T-cell (primary cell): Measurements from ENCODE around the gene CYFIP1. TPM values are rescaled to one million over a fixed set of nuclear protein-coding genes. Genes with fewer than 3 reads are reported as not detected.
"Not testable (repeated sequence)": the region's sequence is repeated elsewhere in the genome, so short reads cannot be mapped to it uniquely, and the experiment has no call there.

Experiments used
- ATAC-seq, 4 experiments: fragments of 200-7000 bp in 3 of 4; fragments of 150-1000 bp in 1 of 4; cut with Tn5 transposase; replicated peaks in 1 of 4; 1 replicate in 3 of 4; 2 replicates in 1 of 4; pipeline ENCODE4 v1.10.0; 2021; ENCODE audit warnings: moderate library complexity in 3 of 4, mild to moderate bottlenecking in 2 of 4, moderate number of reproducible peaks in 1 of 4
- CTCF ChIA-PET, 2 donors: fragments of 300-600 bp; sonication (Branson Sonifier 250); formaldehyde crosslinking; loops; one replicate each; lab custom pipeline; 2022; ENCODE audit warnings: antibody characterized with exemption in 2 of 2; lab: Charles Lee
- POLR2A ChIA-PET, 2 donors: fragments of 300-600 bp; sonication (Branson Sonifier 250); formaldehyde crosslinking; loops; one replicate each; lab custom pipeline; 2022; ENCODE audit warnings: antibody characterized with exemption in 2 of 2; lab: Charles Lee
- DNase-seq, 35 experiments: peaks; one replicate each; pipeline versions ENCODE4 v3.0.0 to v3.0.0-alpha.2; 2013 to 2023
- H3K27ac ChIP-seq: one replicate; pipeline ENCODE4 v1.5.1; 2013; ENCODE audit warnings: low read length
- H3K27me3 ChIP-seq, 2 experiments: replicated peaks in 1 of 2; 1 replicate in 1 of 2; 2 replicates in 1 of 2; pipeline versions ENCODE4 v1.6.1 to v1.7.0; 2013; ENCODE audit warnings: low read length in 1 of 2, mixed read lengths in 1 of 2; ENCODE audit not compliant: control insufficient read depth in 2 of 2, insufficient read depth in 2 of 2; ENCODE audit errors: extremely low read depth in 1 of 2
- H3K36me3 ChIP-seq, 2 donors: 1 replicate in 1 of 2; 2 replicates in 1 of 2; pipeline versions ENCODE4 v1.6.1 to v1.7.0; 2013; ENCODE audit warnings: low read length in 1 of 2; ENCODE audit not compliant: control insufficient read depth in 2 of 2, insufficient read depth in 1 of 2; ENCODE audit errors: extremely low read depth in 1 of 2
- H3K4me1 ChIP-seq, 2 experiments: 1 replicate in 1 of 2; 2 replicates in 1 of 2; pipeline versions ENCODE4 v1.6.1 to v1.7.0; 2013; ENCODE audit warnings: low read length in 2 of 2, mixed read lengths in 1 of 2; ENCODE audit not compliant: insufficient read depth in 2 of 2, control insufficient read depth in 1 of 2; ENCODE audit errors: extremely low read depth in 1 of 2
- H3K4me3 ChIP-seq, 2 donors: 1 replicate in 1 of 2; 2 replicates in 1 of 2; pipeline versions ENCODE4 v1.5.1 to v1.7.0; 2013; ENCODE audit warnings: mild to moderate bottlenecking in 2 of 2, low read length in 1 of 2, moderate library complexity in 1 of 2; ENCODE audit not compliant: control insufficient read depth in 1 of 2; ENCODE audit errors: extremely low read depth in 1 of 2
- H3K9me3 ChIP-seq: 2 replicates; pipeline ENCODE4 v1.7.0; 2013
- H3K27ac Mint-ChIP-seq, 2 donors: one replicate each; pipeline ENCODE4 v1.8.0; 2020 to 2021; ENCODE audit warnings: mild to moderate bottlenecking in 2 of 2, mixed read lengths in 2 of 2
- H3K27me3 Mint-ChIP-seq, 2 donors: one replicate each; pipeline ENCODE4 v1.8.0; 2021 to 2022; ENCODE audit warnings: mixed read lengths in 2 of 2
- H3K36me3 Mint-ChIP-seq: one replicate; pipeline ENCODE4 v1.8.0; 2021; ENCODE audit warnings: mixed read lengths
- H3K4me1 Mint-ChIP-seq, 3 donors: one replicate each; pipeline ENCODE4 v1.8.0; 2020 to 2022; ENCODE audit warnings: mixed read lengths in 3 of 3, mild to moderate bottlenecking in 1 of 3
- H3K4me3 Mint-ChIP-seq, 3 donors: one replicate each; pipeline ENCODE4 v1.8.0; 2020 to 2022; ENCODE audit warnings: mild to moderate bottlenecking in 3 of 3, mixed read lengths in 3 of 3, moderate library complexity in 3 of 3
- H3K9me3 Mint-ChIP-seq, 3 donors: one replicate each; pipeline ENCODE4 v1.8.0; 2020 to 2022; ENCODE audit warnings: mixed read lengths in 3 of 3
- WGBS: methylation state at CpG from one replicate; pipeline ENCODE4 v1.1.5; 2013; ENCODE audit warnings: missing lambda C conversion rate; ENCODE audit not compliant: insufficient coverage; 5-methylcytosine and 5-hydroxymethylcytosine counted together
- total RNA-seq, 35 experiments: library from RNA in 6 of 35; stranded (reverse) in 6 of 35; fragments of 120-200 nt in 1 of 35; gene quantifications; one replicate each; pipeline versions ENCODE4 v1.2.1 to v1.2.4 and lab custom pipeline; 2013 to 2026

Gene CYFIP1
- total RNA-seq, 5 donors from 2014 or later (not counting 1 experiment from before 2014, with no cell fraction given), result 3.8 to 10.2 (median 7.9) TPM

DNA sequence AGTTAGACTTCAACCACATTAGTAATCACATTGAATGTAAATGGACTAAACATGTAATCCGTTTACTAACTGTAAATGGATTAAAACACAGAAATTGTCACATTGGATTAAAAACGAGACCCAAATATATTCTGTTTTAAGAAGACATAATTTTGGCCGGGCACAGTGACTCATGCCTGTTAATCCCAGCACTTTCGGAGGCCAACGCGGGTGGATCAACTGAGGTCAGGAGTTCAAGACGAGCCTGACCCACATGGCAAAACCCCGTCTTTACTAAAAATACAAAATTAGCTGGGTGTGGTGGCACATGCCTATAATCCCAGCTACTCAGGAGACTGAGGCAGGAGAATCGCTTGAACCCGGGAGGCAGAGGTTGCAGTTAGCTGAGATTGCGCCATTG lies 1.8 kb upstream of the CYFIP1 start:
- H3K4me3 ChIP-seq, CTCF ChIA-PET, ATAC-seq, H3K36me3 ChIP-seq, H3K27ac ChIP-seq, DNase-seq, H3K27ac Mint-ChIP-seq, H3K4me3 Mint-ChIP-seq, POLR2A ChIA-PET, H3K36me3 Mint-ChIP-seq, H3K9me3 Mint-ChIP-seq, H3K9me3 ChIP-seq: not testable (repeated sequence)
- Mint-ChIP-seq H3K4me1 (peaks cover 13 to 16% (median 15%) of the 10 kb centered on the region in 3 donors), H3K27me3 (peaks cover 10 to 18% of the 10 kb centered on the region in 2 donors)
- peaks cover 3 to 16% of the 10 kb centered on the region in 2 experiments for H3K4me1 ChIP-seq
- H3K27me3 ChIP-seq, result peaks cover 0 to 26% of the 10 kb centered on the region in 2 experiments
- WGBS, result 93% methylated on average over 6 of the region's 11 CpGs

GRCh38 chr15:22981051-22981840 lies 1.1 kb upstream of the CYFIP1 start:
- Mint-ChIP-seq H3K4me3 (peak overlapping the region; percentile 67 to 73 (median 72)), H3K9me3 (no peaks in the 10 kb centered on the region), H3K27me3 (peaks cover 10 to 18% of the 10 kb centered on the region in 2 donors), H3K36me3 (no peaks in the 10 kb centered on the region), H3K27ac (no peak overlapping the region), H3K4me1 (peaks cover 13 to 16% (median 15%) of the 10 kb centered on the region in 3 donors)
- H3K27me3 ChIP-seq, result peaks cover 0 to 26% of the 10 kb centered on the region in 2 experiments
- 92% methylated on average over 12 of the region's 30 CpGs for WGBS
- H3K4me1 ChIP-seq, result peaks cover 3 to 16% of the 10 kb centered on the region in 2 experiments
- H3K36me3 ChIP-seq, result no peaks in the 10 kb centered on the region
- ChIA-PET POLR2A (no interaction called here), CTCF (no interaction called here)
- peak overlapping the region; percentile 47 to 72 for H3K4me3 ChIP-seq
- no peak overlapping the region for H3K27ac ChIP-seq
- DNase-seq (no peak), ATAC-seq (no peak)
- no peaks in the 10 kb centered on the region for H3K9me3 ChIP-seq

DNA sequence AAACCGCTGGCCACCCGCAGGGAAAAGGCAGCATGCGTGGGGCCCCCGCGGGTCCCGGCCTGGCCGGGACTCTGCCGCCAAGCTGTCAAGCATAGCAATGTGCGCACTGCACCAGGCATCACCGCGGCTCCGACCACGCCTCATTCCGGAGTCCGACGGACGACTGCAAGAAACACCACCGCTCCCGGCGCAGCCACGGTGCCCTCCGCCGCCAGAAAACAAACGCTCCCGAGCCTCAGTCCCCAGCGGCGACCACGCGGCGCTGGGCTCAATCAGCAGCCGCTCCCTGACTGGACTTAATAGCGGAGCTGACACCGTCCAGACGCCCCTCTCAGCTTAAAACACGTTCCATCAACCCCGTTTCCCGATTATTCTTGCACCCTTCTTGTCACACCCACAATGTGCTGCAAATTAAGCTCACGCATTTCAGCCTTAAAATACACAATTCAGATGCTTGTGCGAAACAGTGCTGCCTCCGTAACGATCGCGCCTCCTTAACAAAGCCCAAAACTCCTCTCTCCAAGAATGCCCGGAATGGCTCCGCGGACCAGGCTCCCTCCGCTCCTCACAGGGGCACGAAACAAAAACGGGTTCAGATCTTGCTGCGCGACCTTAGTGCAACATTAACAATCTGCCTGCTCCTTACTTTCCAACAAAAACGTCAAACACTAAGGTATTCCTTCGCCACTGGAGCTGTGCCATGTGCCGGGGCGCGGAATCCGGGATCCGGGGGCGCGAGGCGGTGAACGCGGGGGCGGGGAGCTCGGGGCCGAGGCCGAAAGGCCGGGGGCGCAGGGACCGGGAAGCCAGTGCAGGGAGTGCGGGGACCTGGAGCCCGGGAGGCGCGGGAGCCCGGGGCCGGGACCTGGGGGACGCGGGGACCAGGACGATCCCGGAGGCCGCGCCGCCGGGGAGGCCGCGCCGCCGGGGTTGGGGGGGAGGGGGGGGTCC lies 655 bp downstream of the CYFIP1 start:
- ChIA-PET POLR2A (no interaction called here), CTCF (interaction anchor here in 1 of 2 donors (0.6 kb wide), 1 partner anchor 12 kb away, joined by 3 read pairs; no protein-coding TSS in a partner anchor)

GRCh38 chr15:22978691-22979237 lies 1.4 kb downstream of the CYFIP1 start:
- ChIA-PET POLR2A (no interaction called here), CTCF (interaction anchor here in 1 of 2 donors (0.6 kb wide), 1 partner anchor 12 kb away, joined by 3 read pairs; no protein-coding TSS in a partner anchor)
- Mint-ChIP-seq H3K27me3 (peaks cover 10 to 18% of the 10 kb centered on the region in 2 donors), H3K9me3 (no peaks in the 10 kb centered on the region), H3K4me3 (peak overlapping the region; percentile 83 to 93 (median 89)), H3K27ac (peak overlapping the region in 1 of 2 donors; percentile 27), H3K4me1 (peaks cover 15 to 16% (median 15%) of the 10 kb centered on the region in 3 donors), H3K36me3 (no peaks in the 10 kb centered on the region)
- Histone ChIP-seq H3K4me1 (peaks cover 3 to 16% of the 10 kb centered on the region in 2 experiments), H3K27me3 (peaks cover 0 to 26% of the 10 kb centered on the region in 2 experiments), H3K36me3 (no peaks in the 10 kb centered on the region), H3K27ac (no peak overlapping the region), H3K9me3 (no peaks in the 10 kb centered on the region), H3K4me3 (peak overlapping the region; percentile 58 to 95)
- 14% methylated on average over 19 of the region's 22 CpGs for WGBS
- DNase-seq, result peak in 3 of 35 experiments; percentile 3 to 7 (median 6)
- peak; percentile 26 to 55 (median 40) for ATAC-seq

More for the DNA sequence above, 655 bp downstream of the CYFIP1 start:
- no peaks in the 10 kb centered on the region for H3K36me3 Mint-ChIP-seq
- H3K9me3 Mint-ChIP-seq, result no peaks in the 10 kb centered on the region
- Histone ChIP-seq H3K36me3 (no peaks in the 10 kb centered on the region), H3K27ac (no peak overlapping the region), H3K4me3 (peak overlapping the region; percentile 58 to 95), H3K9me3 (no peaks in the 10 kb centered on the region), H3K4me1 (peaks cover 3 to 16% of the 10 kb centered on the region in 2 experiments), H3K27me3 (peaks cover 0 to 26% of the 10 kb centered on the region in 2 experiments)
- H3K4me1 Mint-ChIP-seq, result peaks cover 15 to 16% (median 15%) of the 10 kb centered on the region in 3 donors
- no peak overlapping the region for H3K27ac Mint-ChIP-seq
- H3K4me3 Mint-ChIP-seq, result peak overlapping the region; percentile 83 to 93 (median 89)
- H3K27me3 Mint-ChIP-seq, result peaks cover 10 to 18% of the 10 kb centered on the region in 2 donors
- ATAC-seq (peak; percentile 45 to 67 (median 59)), DNase-seq (peak in 8 of 35 experiments; percentile 4 to 25 (median 19))
- 1% methylated on average over 78 of the region's 88 CpGs for WGBS

- Histone ChIP-seq H3K9me3 (no peaks in the 10 kb centered on the region), H3K4me1 (peaks cover 3 to 12% of the 10 kb centered on the region in 2 experiments), H3K27me3 (peaks cover 0 to 17% of the 10 kb centered on the region in 2 experiments), H3K27ac (no peak overlapping the region), H3K36me3 (no peaks in the 10 kb centered on the region), H3K4me3 (no peak overlapping the region)
- WGBS, result no CpG with 5 or more reads among the region's 4 CpGs
- ChIA-PET CTCF (no interaction called here), POLR2A (interaction anchor here in 1 of 2 donors (0.6 kb wide), 1 partner anchor 86 kb away, joined by 3 read pairs; no protein-coding TSS in a partner anchor)
- Mint-ChIP-seq H3K27me3 (peaks cover 9 to 18% of the 10 kb centered on the region in 2 donors), H3K9me3 (no peaks in the 10 kb centered on the region), H3K27ac (no peak overlapping the region), H3K4me3 (no peak overlapping the region), H3K4me1 (peaks cover 14 to 18% (median 15%) of the 10 kb centered on the region in 3 donors), H3K36me3 (no peaks in the 10 kb centered on the region)
- ATAC-seq (no peak), DNase-seq (no peak)
Measured at GRCh38 chr15:22974745-22975144, 5.4 kb downstream of the CYFIP1 start.
